NCI-H1092 (cell line): ENCODE measurements around the gene SLC31A1.
"Not testable (repeated sequence)": the region's sequence is repeated elsewhere in the genome, so short reads cannot be mapped to it uniquely, and the experiment has no call there.

Experiments
- DNase-seq: peaks from one replicate; lab custom pipeline; 2025; lab: John Stamatoyannopoulos, UW

The SLC31A1 gene

DNA sequence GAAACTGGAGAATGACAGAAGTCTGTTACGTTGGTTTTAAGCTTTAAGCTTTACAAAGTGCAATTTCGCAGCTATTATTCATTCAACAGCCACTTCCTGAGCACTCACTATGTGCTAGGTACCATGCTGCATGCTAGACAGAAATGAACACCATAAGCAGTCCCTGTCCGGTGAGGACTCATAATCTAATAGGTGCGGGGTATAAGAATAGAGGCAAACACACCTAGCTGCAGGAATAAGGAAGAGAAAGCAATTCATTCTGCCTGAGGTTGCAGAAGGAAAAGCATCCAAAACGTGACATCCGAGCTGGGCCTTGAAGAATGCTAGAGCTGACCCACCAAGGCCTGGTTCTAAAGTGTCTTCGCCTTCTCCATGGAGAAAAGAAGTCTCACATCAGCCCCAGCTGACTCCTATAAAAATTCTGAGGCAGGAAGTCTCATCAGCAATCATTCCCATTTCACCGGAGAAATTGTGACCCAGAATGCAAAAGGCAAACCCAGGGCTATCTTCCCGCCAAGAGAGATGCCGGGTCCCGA, 809 bp upstream of the SLC31A1 start:
- no peak for DNase-seq

DNA sequence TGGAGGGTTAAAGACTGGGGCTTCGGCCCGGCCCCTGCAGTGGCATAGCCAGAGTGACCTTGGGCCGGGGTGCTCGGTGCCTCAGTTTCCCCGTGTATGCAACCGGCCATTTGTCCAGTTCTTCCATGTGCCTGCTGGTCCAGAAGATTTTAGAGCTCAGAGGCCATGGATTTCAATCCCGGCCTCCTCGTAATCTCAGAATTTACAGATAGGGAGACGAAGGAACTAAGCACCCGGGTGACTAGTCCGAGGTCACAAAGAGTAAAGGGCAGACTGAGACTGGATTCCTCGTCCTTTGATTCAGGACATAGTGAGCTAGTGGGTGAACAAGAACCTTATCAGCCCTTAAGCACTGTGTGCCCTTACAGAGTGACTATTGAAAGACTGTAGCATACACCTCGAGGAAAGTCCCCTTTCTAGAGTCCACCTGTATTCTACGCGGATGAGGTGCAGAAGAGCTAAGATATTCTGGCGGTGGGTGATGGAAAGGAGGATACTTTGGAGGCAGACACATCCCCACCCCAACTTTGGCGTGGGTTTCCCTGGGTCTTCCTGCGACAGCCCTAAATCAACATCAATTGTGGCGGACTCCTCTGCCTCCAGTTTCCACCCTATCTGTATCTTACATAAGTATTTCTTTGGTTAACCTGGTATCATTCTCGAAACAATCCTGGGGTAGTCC, 597 bp downstream of the SLC31A1 start:
- no peak for DNase-seq

DNA sequence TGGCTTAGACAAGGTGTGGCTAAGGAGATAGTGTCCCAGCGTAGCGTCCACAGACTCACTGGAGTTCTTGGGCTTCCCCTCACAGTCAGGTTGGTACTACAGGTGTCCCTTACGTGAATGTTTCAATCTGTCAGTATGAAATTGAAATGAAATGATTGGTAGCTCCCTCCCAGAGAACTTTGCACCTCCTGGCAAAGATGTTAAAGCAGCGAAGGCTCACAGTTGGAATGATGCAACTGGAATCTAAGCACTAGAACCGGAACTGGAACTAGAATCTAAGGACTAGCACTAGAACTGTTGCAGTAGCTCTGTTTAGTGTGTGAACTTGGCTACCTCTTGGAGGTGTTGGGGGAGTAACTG, 1.1 kb downstream of the SLC31A1 start:
- DNase-seq, result no peak

DNA sequence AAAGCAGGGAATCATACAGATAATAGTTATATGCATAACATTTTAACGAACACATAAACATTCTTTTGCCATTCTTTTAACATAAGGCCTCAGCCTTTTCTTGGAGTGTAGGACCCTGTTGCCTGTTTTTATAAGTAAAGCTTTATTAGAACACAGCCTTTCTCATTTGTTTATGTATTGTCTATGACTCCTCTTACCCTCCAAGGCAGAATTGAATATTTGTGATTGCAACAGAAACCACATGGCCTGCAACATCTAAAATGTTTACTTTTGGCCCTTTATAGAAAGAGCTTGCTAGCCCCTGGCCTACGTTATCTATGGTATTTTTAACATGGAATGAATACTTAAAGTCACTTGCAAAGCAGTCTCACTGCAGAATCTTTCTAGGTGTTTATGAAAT, 2.6 kb downstream of the SLC31A1 start:
- no peak for DNase-seq

DNA sequence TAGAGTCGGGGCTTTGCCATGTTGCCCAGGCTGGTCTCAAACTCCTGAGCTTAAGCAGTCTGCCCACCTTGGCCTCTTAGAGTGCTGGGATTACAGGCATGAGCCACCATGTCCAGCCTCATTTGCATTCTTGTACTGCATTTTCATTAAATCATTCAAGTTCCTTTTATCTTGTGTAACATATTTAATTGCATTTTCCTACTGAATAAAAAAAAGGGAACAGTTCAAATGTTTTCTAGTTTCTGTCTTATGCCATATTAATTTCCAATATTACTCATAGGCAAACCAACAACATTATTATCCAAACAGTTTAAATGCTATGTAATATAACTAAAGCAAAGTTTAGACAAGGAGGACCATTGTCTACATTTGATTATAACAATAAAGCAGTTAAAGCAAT, 6.1 kb downstream of the SLC31A1 start:
- no peak for DNase-seq

DNA sequence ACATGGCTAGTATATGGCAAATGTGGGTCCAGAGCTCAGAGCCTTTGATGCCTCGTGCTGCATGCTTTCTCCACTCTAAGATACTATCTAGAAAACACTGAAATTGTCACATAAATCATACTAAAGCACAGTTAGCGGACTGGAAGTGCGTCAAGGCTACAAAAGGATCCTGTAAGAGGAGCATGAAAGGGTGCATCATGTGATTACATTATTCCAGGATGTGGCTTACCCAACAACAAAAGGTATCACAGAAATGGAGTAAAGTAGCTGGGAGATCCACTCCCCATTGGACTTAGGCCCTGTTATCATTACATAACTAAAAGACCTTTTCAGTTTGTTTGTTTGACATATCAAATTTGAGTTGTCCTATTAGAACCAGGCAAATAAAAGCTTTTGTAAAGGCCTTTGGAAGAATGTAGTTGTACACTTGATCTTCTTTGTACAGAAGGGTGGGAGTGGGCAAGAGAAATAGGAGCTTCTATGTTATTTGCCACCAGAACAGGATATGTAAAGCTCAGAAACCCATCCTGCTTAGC, 6.9 kb downstream of the SLC31A1 start:
- DNase-seq, result no peak

DNA sequence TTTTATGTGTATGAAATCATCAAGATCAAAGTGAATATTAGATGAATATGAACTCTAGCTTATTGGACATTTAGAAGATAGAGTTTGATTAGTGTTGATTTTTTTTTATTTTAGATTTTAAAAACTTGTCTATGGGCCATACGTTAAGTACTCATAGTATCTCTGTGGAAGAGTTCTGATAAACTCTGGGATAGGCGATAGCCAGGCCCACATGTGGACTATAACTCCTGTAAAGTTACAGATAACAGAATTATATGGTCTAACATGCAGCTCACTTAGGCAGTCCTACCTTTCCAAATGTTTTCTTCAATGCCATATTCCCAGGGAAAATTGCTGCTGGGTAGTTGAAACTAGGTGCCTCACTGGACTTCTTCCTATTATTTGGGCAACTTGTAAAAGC, 10.4 kb downstream of the SLC31A1 start:
- no peak for DNase-seq

DNA sequence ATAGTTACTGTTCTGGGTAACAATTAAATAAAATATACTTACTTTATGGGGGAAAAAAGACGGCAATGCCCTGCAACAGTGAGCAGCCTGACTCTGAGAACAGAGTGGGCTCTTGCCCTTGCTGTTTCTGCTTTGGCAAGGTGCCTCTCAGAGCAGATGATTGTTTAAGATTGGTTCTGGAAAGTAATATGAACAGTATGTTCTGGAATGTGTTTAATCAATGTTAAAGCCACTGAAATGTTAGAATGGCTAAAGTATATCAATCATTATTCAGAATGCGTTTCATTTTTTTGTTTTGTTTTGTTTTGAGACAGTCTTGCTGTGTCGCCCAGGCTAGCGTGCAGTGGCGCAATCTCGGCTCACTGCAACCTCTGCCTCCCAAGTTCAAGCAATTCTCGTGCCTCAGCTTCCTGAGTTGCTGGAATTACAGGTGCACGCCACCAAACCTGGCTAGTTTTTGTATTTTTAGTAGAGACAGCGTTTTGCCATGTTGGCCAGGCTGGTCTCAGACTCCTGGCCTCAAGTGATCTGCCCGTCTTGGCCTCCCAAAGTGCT, 14.4 kb downstream of the SLC31A1 start:
- not testable (repeated sequence) for DNase-seq

DNA sequence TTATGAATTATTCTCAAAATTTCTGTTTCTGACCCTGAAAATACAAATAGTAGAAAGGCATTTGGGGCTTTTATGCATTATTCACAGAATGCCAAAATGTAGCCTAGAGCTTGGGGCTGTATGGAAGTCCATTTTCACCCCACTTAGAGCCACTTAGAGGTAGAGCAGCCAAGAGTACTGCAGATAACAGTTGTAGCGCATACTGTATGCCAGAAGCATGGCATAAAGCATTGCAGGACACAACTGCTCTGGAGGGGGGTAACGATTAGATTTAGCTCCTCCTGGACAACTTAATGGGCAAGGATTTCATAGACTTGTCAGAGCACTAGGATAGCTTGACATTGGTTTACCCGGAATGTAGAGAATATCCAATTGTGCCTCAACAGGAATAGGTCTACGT, 15.7 kb downstream of the SLC31A1 start:
- DNase-seq, result no peak

DNA sequence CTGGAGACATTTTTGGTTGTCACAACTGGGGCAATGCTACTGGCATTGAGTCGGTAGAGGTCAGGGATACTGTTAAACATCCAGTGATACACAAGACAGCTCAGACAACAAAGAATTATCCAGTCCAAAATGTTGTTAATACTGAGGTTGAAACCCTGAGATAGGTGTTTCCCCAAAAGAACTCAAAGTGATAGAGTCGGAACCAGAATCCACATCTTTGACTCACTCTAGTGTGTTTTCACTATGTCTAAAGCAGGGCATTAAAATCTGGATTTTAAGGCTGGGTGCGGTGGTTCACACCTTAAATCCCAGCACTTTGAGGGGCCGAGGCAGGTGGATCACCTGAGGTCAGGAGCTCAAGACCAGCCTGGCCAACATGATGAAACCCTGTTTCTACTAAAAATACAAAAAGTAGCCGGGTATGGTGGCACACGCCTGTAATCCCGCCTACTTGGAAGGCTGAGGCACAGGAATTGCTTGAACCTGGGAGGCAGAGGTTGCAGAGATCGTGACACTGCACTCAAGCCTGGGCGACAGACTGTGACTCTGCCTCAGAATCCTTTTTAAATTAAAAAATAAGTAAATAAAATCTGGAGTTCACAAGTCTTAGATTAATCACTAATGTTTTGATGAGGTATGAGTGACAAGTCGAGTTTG, 17.0 kb downstream of the SLC31A1 start:
- no peak for DNase-seq

DNA sequence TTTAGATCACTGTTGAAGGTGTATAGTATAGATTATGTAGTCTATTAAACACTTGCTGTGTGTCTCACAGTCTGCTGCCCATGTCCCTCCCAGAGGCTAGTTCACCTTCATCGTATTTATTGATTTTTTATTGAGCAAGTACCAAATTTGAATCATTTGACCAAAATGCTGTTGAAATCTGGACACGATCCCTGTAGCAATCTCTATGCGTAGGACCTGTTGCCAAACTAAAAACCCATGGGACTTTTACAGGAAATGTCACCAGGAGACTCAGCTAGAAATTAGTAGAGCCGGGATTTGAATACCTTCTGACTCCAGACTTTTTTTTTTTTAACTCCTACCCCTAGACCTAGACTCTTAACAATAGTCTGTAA, 17.5 kb downstream of the SLC31A1 start:
- DNase-seq, result no peak

DNA sequence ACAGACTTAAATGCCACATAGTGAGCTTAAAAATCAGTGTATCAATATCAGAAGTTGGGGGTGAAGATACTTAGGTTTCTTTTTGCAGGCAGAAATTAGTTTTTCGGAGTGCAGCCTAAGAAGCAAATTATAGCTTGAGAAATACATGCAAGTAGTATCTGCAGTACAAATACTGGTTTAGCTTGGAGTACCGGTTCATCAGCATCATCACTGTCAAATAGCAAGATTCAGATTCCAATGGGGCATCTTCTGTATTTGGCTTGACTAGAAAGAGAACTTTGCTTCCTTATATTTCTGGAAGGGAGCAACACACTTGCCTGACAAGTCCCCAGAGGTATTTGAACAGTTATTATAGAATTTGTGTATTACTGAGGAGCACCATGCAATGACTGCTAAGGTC, 19.8 kb downstream of the SLC31A1 start:
- no peak for DNase-seq

DNA sequence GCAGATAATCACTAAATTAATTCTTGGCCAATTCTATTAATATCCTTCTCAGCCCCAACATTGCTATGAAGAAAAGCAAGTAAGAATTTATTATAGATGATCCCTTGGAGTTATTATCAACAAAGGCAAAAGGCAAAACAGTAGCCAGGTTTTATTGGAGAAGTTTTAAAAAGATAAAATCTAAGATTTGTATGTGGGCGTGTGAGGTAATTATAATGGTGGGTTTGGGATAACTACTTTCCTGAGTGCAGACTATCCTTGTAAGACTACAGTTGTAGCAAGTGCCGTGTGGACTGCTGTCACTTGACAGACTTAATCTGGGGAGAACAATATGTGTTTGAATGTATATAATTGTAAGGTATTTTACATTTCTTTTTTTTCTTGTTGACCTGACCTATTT, 23.2 kb downstream of the SLC31A1 start:
- no peak for DNase-seq

DNA sequence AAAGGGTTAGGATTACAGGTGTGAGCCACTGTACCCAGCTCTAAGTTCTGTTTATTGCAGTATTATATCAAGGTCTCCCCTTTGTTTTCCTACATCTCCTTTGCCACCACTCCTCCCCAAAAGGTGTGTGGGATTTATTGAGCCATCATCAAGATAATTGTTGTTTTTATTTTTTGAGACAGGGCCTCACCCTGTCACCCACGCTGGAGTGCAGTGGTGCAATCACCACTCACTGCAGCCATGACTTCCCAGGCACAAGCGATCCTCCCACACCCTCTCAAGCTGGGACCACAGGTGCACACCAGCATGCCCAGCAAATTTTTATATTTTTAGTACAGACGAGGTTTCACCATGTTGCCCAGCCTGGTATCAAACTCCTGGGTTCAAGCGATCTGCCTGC, 24.6 kb downstream of the SLC31A1 start:
- no peak for DNase-seq

DNA sequence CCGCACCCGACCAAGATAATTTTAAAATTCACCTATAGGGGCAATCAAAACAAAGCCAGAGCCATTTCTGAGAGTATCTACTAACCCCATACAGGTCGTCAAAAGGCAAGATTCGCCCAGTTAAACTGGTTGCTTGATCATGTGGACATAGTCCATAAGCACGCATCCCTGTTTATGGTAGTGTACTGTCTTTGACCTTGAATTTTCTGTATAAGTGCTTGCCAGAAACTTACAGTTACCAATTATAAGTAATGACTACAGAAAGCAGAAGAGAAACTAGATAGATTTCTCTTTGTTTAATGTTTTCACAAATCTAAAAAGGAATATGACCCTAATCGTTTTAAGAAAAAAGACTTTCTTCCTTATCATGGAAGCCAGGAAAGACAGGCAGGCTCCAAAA, 25.6 kb downstream of the SLC31A1 start:
- no peak for DNase-seq

DNA sequence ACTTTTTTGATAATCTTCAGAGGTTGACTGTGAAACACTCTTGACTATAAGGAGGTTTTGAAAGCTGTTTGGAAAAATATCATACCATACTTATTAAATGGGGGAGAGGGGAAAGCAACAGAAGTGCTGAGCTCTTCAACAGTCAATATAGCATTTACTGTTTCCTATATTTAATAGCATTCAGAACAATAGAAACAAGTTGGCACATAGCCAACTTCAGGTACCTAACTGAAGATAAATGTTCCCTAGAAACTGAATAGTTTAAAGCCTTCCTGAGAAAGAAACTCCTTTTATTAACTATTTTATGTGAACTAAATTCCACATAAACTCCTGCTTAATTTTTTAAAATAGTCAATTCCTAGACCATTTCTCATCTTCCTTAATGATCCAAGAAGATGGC, 26.3 kb downstream of the SLC31A1 start:
- DNase-seq, result no peak

DNA sequence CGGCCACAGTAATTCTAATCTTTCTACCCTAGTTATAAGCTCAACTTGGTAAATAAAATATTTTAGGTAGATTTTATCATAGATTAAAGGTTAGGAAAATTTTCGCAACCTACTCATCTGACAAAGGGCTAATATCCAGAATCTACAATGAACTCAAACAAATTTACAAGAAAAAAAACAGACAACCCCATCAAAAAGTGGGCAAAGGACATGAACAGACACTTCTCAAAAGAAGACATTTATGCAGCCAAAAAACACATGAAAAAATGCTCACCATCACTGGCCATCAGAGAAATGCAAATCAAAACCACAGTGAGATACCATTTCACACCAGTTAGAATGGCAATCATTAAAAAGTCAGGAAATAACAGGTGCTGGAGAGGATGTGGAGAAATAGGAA, 28.3 kb downstream of the SLC31A1 start:
- DNase-seq, result not testable (repeated sequence)

DNA sequence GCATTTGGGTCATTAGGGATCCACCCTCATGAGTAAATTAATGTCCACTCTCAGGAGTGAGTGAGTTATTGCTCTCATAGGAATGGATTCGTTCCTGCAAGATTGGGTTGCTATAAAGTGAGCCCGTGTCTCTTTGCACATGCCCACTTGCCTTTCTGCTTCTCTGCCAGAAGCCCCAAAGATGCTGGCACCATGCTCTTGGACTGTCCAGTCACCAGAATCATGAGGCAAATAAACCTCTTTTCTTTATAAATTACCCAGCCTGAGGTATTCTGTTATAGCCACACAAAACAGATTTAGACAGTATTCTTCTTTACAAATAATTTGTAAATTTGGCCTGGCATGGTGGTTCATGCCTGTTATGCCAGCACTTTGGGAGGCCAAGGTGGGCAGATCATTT, 29.5 kb downstream of the SLC31A1 start:
- DNase-seq, result no peak

DNA sequence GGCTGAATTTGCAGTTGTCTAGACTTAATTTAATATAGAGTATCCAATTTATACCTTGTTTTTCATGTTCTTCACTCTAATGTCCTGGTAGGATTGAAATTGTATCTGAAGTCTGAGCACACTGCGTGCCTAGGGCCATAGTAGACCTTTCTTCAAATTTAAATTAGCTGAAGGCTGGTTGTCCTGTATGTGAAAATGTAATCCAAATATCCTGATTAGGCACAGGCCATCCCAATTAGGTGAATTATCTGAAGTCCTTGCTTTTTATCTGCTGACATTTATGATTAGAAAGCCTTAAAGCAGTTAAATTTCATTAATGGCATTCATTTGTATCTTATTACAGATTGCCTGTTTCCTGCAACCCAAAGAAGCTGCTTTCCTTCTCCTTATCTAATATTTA, 33.6 kb downstream of the SLC31A1 start:
- no peak for DNase-seq

DNA sequence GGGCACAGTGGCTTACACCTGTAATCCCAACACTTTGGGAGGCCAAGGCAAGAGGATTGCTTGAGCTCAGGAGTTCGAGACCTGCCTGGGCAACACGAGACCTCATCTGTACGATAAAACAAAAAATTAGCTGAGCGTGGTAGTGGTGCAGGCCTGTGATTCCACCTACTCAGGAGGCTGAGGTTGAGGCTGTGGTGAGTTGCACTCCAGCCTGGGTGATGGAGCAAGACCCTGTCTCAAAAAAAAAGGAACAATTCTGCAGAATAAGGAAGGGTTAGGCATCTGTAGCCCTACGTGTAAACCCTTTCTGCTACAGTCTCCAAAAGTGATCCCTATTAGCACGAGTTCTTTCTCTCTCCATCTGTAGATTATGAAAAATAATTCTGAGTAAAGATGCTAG, 34.1 kb downstream of the SLC31A1 start:
- DNase-seq, result no peak

DNA sequence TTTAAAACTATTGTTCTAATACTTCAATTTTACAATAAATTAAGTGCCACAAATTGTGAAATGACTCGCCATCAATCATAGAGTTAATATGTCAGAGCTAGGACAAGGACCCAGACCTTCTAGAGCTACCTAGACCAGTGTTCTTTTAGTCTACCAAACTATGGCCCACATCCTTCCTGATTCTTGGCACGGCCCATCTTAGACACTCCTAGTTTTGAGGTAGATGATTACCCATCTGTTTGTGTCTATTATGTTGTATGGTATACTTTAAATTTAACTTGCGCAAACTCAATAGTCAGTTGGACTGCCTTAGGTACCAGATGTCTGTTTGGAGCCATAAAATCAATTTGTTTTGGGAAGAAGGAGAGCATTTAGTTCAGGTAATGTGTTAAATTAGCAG, 36.5 kb downstream of the SLC31A1 start:
- no peak for DNase-seq

DNA sequence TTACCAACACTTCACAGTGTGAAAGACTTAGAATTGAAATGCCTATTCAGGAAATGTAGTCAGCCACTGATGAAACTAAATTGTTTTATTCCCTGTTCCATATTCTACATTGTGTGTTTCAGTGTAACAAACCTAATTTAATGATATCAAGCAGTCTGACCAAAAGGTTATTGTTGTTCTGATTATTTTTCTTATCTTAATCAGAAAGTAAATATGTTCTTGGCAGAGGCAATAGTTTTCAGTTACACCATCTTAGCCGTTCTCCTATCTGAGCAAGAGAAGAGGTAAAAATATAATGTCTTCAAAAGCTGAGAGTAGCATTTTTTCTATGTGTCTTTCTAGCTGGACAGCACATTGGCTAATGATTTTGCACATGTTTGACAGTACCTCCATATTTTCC, 36.9 kb downstream of the SLC31A1 start:
- no peak for DNase-seq

DNA sequence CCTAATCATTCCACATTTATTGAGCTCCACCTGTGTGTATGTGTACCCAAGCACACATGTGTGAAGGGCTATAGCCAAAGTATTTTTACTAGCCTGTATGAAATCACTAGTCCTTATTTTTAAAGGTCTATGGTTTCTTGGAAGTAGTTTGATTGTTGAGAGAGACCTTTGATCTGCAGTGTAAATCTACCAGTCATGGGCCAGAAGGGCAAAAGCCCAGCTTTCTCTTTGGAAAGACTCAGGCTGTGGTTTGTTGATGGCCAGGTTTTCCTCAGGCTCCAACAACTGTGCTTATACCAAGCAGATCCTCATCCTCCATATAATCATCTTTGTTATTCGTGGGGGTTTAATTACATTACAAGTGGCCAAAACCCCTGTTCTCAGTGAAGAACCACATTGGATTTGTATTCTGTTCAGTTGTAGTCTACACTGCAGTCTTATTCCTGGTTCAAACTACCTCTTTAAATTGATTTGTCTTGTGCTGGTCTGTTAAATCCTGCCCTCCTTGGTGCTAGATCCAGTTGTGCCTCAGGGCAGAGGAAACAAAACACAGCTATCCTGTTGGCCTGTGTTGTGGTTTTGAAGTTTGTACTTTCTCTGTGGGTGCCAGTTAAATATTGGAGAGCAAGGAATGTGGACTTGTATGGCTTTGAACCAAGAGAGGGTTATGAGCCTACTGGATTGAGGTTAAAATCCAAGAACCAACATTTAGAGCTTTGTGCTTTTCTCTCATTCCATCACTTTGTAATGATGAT, 40.8 kb downstream of the SLC31A1 start:
- no peak for DNase-seq
